Stomach smooth muscle (tissue), 2 donors: ENCODE results near the gene ZNF324B.
"Not testable (repeated sequence)": the region's sequence is repeated elsewhere in the genome, so short reads cannot be mapped to it uniquely, and the experiment has no call there.

Source experiments
- H3K27ac ChIP-seq: one replicate; pipeline ENCODE4 v1.7.0; 2013; ENCODE audit warnings: mild to moderate bottlenecking, low read length, inconsistent platforms
- H3K27me3 ChIP-seq, 2 donors: one replicate each; pipeline ENCODE4 v1.7.0; 2013; ENCODE audit warnings: low read length in 2 of 2; ENCODE audit not compliant: insufficient read depth in 2 of 2, control insufficient read depth in 1 of 2
- H3K36me3 ChIP-seq, 2 donors: one replicate each; pipeline ENCODE4 v1.7.0; 2013; ENCODE audit warnings: low read length in 2 of 2; ENCODE audit not compliant: control insufficient read depth in 2 of 2, insufficient read depth in 2 of 2
- H3K4me1 ChIP-seq: one replicate; pipeline ENCODE4 v1.7.0; 2013; ENCODE audit warnings: low read length; ENCODE audit not compliant: control insufficient read depth, insufficient read depth
- H3K4me3 ChIP-seq, 2 donors: one replicate each; pipeline ENCODE4 v1.7.0; 2013; ENCODE audit warnings: low read length in 2 of 2
- H3K9ac ChIP-seq, 2 donors: one replicate each; pipeline ENCODE4 v1.7.0; 2013; ENCODE audit warnings: low read length in 2 of 2, mild to moderate bottlenecking in 1 of 2
- H3K9me3 ChIP-seq, 2 donors: one replicate each; pipeline ENCODE4 v1.7.0; 2013; ENCODE audit warnings: low read length in 2 of 2; ENCODE audit not compliant: control insufficient read depth in 2 of 2
- donor health status: healthy.
- donor health status: Pancreatic carcinoma.

The ZNF324B gene

GRCh38 chr19:58482372-58482771 is 30.9 kb downstream of the ZNF324B start:
- Histone ChIP-seq H3K36me3 (peaks cover 8 to 9% of the 10 kb centered on the region in 2 donors), H3K9me3 (no peaks in the 10 kb centered on the region), H3K27ac (no peak overlapping the region), H3K27me3 (no peaks in the 10 kb centered on the region), H3K9ac (no peak overlapping the region), H3K4me3 (no peak overlapping the region), H3K4me1 (peaks cover 2% of the 10 kb centered on the region)

GRCh38 chr19:58483776-58484175 is 32.4 kb downstream of the ZNF324B start:
- Histone ChIP-seq H3K4me3 (no peak overlapping the region), H3K27me3 (no peaks in the 10 kb centered on the region), H3K36me3 (peaks cover 8 to 9% of the 10 kb centered on the region in 2 donors), H3K9me3 (no peaks in the 10 kb centered on the region), H3K27ac (no peak overlapping the region), H3K4me1 (no peaks in the 10 kb centered on the region), H3K9ac (no peak overlapping the region)

GRCh38 chr19:58484349-58484748 is 32.9 kb downstream of the ZNF324B start:
- not testable (repeated sequence) for H3K9me3 ChIP-seq, H3K4me1 ChIP-seq, H3K36me3 ChIP-seq, H3K27ac ChIP-seq, H3K4me3 ChIP-seq, H3K27me3 ChIP-seq, H3K9ac ChIP-seq

GRCh38 chr19:58491393-58491792 is 40.0 kb downstream of the ZNF324B start:
- Histone ChIP-seq H3K9me3 (no peaks in the 10 kb centered on the region), H3K27ac (no peak overlapping the region), H3K27me3 (no peaks in the 10 kb centered on the region), H3K36me3 (no peaks in the 10 kb centered on the region), H3K4me3 (no peak overlapping the region), H3K9ac (no peak overlapping the region), H3K4me1 (no peaks in the 10 kb centered on the region)

GRCh38 chr19:58492265-58492664 is 40.8 kb downstream of the ZNF324B start:
- H3K4me1 ChIP-seq = no peaks in the 10 kb centered on the region
- H3K9me3 ChIP-seq = no peaks in the 10 kb centered on the region
- no peak overlapping the region for H3K27ac ChIP-seq
- no peak overlapping the region for H3K9ac ChIP-seq
- no peak overlapping the region for H3K4me3 ChIP-seq
- H3K36me3 ChIP-seq = no peaks in the 10 kb centered on the region
- no peaks in the 10 kb centered on the region for H3K27me3 ChIP-seq

- Histone ChIP-seq H3K27ac (no peak overlapping the region), H3K9me3 (no peaks in the 10 kb centered on the region), H3K4me1 (peaks cover 23% of the 10 kb centered on the region), H3K9ac (no peak overlapping the region), H3K4me3 (no peak overlapping the region), H3K27me3 (no peaks in the 10 kb centered on the region), H3K36me3 (no peaks in the 10 kb centered on the region)
These were observed 46.3 kb downstream of the ZNF324B start for GRCh38 chr19:58497634-58498170.

GRCh38 chr19:58498316-58499020 is 47.0 kb downstream of the ZNF324B start:
- Histone ChIP-seq H3K4me1 (peaks cover 23% of the 10 kb centered on the region), H3K4me3 (peak overlapping the region; percentile 56 to 84), H3K27me3 (no peaks in the 10 kb centered on the region), H3K27ac (no peak overlapping the region), H3K36me3 (no peaks in the 10 kb centered on the region), H3K9me3 (no peaks in the 10 kb centered on the region), H3K9ac (peak overlapping the region in 1 of 2 donors; percentile 47)

- Histone ChIP-seq H3K9ac (peak overlapping the region; percentile 85 to 87), H3K36me3 (no peaks in the 10 kb centered on the region), H3K4me3 (peak overlapping the region; percentile 84 to 92), H3K27me3 (no peaks in the 10 kb centered on the region), H3K4me1 (peaks cover 23% of the 10 kb centered on the region), H3K9me3 (no peaks in the 10 kb centered on the region), H3K27ac (peak overlapping the region; percentile 76)
These were observed 47.9 kb downstream of the ZNF324B start for GRCh38 chr19:58499021-58499927.

GRCh38 chr19:58500242-58500641 is 48.8 kb downstream of the ZNF324B start:
- H3K36me3 ChIP-seq = no peaks in the 10 kb centered on the region
- H3K9me3 ChIP-seq = no peaks in the 10 kb centered on the region
- peak overlapping the region in 1 of 2 donors; percentile 84 for H3K4me3 ChIP-seq
- H3K27ac ChIP-seq = no peak overlapping the region
- no peak overlapping the region for H3K9ac ChIP-seq
- H3K27me3 ChIP-seq = no peaks in the 10 kb centered on the region
- peaks cover 23% of the 10 kb centered on the region for H3K4me1 ChIP-seq
